Measurements from ENCODE around the gene RABGGTA. TPM values are rescaled to one million over a fixed set of nuclear protein-coding genes. Genes with fewer than 3 reads are reported as not detected.

Gene RABGGTA
- total and polyA plus RNA-seq, 9 of the 15 experiments (the other 6 are each of a cell fraction or from before 2014, with no cell fraction given): 4.5 to 24.2 (median 15.5) TPM

- TF ChIP-seq ZNF277 (CRISPR knock-in tag; IDR thresholded peaks at IDR 0.05; ENCODE audit: borderline replicate concordance): no peak
- TF ChIP-seq RB1 (IDR thresholded peaks at IDR 0.05; ENCODE audit: low read depth): peak; percentile 17; the same call in 1 of the 2 replicates
- 0 out of 2 replicates have a peak, but pooled peaks have one; percentile 36 for TF ChIP-seq GABPA (tag; conservative IDR thresholded peaks at IDR 0.05; ENCODE audit: low read depth)
- TF ChIP-seq JUN (IDR thresholded peaks at IDR 0.05; ENCODE audit: borderline replicate concordance, low read depth, low read length): 0 out of 2 replicates have a peak, but pooled peaks have one; percentile 30
- no peak for TF ChIP-seq JUN (CRISPR knock-in tag; IDR thresholded peaks at IDR 0.05; ENCODE audit: borderline replicate concordance)
- no peak for TF ChIP-seq SMAD3 (CRISPR knock-in tag; conservative IDR thresholded peaks at IDR 0.05)
- no peak for TF ChIP-seq NR2C2 (CRISPR knock-in tag; IDR thresholded peaks at IDR 0.05)
- peak; percentile 44; the same call in 1 of the 2 replicates for TF ChIP-seq NR2C2 (tag; IDR thresholded peaks at IDR 0.05)
- no peak for TF ChIP-seq TAL1 (IDR thresholded peaks at IDR 0.05)
- no peak for TF ChIP-seq MAFF (IDR thresholded peaks at IDR 0.05; ENCODE audit: low read length)
- no peak for TF ChIP-seq PYGO2 (tag; IDR thresholded peaks at IDR 0.05)
- no peak for TF ChIP-seq CHD4 (IDR thresholded peaks at IDR 0.05; ENCODE audit: insufficient read depth, insufficient replicate concordance, low read depth, low read length, poor library complexity, severe bottlenecking)
- TF ChIP-seq POLR2AphosphoS5 (IDR thresholded peaks at IDR 0.05; ENCODE audit: control insufficient read depth, insufficient read depth, low read depth, low read length): peak; percentile 55; the same call in 1 of the 2 replicates
- no peak for TF ChIP-seq ZBTB33 (CRISPR knock-in tag; IDR thresholded peaks at IDR 0.05)
- no peak for TF ChIP-seq ZBTB34 (CRISPR knock-in tag; IDR thresholded peaks at IDR 0.05)
- TF ChIP-seq TSC22D4 (tag; IDR thresholded peaks at IDR 0.05): no peak
- peak; percentile 10 for TF ChIP-seq TAF9B (IDR thresholded peaks at IDR 0.05; ENCODE audit: partially characterized antibody)
- no peak for TF ChIP-seq STAT5B (CRISPR knock-in tag; IDR thresholded peaks at IDR 0.05)
- no peak for TF ChIP-seq IRF1 (CRISPR knock-in tag; IDR thresholded peaks at IDR 0.05; ENCODE audit: borderline replicate concordance)
- no peak for TF ChIP-seq MED1 (CRISPR knock-in tag; IDR thresholded peaks at IDR 0.05; ENCODE audit: borderline replicate concordance)
- TF ChIP-seq SETDB1 (IDR thresholded peaks at IDR 0.05; ENCODE audit: low read length): no peak
- no peak for TF ChIP-seq ZNF583 (CRISPR knock-in tag; IDR thresholded peaks at IDR 0.05)
- TF ChIP-seq BDP1 (IDR thresholded peaks at IDR 0.05; ENCODE audit: insufficient read depth, insufficient read length): no peak
These were observed 28.1 kb upstream of the RABGGTA start, which contains the start of the genes DHRS1 and NOP9 (continued) for GRCh38 chr14:24299255-24300191.

Data from K562 (cell line).